OCI-LY3 (cell line): ENCODE data around the gene KLHDC8B.

Experiments
- H2AFZ ChIP-seq: fragments of 200-600, 300-600 bp; shearing (Covaris generic); 2 replicates; pipeline ENCODE4 v1.6.0; 2014; ENCODE audit warnings: antibody characterized with exemption, low read depth, low read length
- H3K27ac ChIP-seq: fragments of 200-600, 300-600 bp; sonication (generic); 2 replicates; pipeline ENCODE4 v1.5.1; 2014; ENCODE audit warnings: mild to moderate bottlenecking, low read length, moderate library complexity, mixed read lengths
- H3K27me3 ChIP-seq: fragments of 200-600, 300-600 bp; sonication (generic); 2 replicates; pipeline ENCODE4 v1.6.1; 2014; ENCODE audit warnings: low read depth, low read length, mixed read lengths
- H3K36me3 ChIP-seq: fragments of 200-600, 300-600 bp; sonication (generic); replicated peaks from 2 replicates; pipeline ENCODE3; 2014; ENCODE audit warnings: low read depth, low read length, mixed read lengths
- H3K4me1 ChIP-seq: fragments of 300-600, 200-600 bp; sonication (generic); 2 replicates; pipeline ENCODE4 v1.6.1; 2014; ENCODE audit warnings: low read length, mixed read lengths
- H3K4me2 ChIP-seq: fragments of 200-600, 300-600 bp; sonication (generic); 2 replicates; pipeline ENCODE4 v1.6.1; 2014; ENCODE audit warnings: low read length, mixed read lengths
- H3K4me3 ChIP-seq: fragments of 300-600, 200-600 bp; sonication (generic); 2 replicates; pipeline ENCODE4 v1.5.1; 2014; ENCODE audit warnings: antibody characterized with exemption, mild to moderate bottlenecking, low read length, moderate library complexity
- H3K79me2 ChIP-seq: fragments of 300-600, 200-600 bp; shearing (Covaris generic); 2 replicates; pipeline ENCODE4 v1.6.1; 2014; ENCODE audit warnings: mild to moderate bottlenecking, low read length, mixed read lengths
- H3K9ac ChIP-seq: fragments of 300-600, 200-600 bp; shearing (Covaris generic); 2 replicates; pipeline ENCODE4 v1.6.0; 2014; ENCODE audit warnings: mild to moderate bottlenecking, low read length, moderate library complexity
- H3K9me3 ChIP-seq: fragments of 200-600, 300-600 bp; shearing (Covaris generic); 2 replicates; pipeline ENCODE4 v1.6.1; 2014; ENCODE audit warnings: low read length, mixed read lengths; ENCODE audit not compliant: insufficient read depth
- H4K20me1 ChIP-seq: fragments of 200-600, 300-600 bp; sonication (generic); 2 replicates; pipeline ENCODE4 v1.6.1; 2016; ENCODE audit warnings: low read length, mixed read lengths; ENCODE audit not compliant: insufficient read depth
- CTCF ChIP-seq: fragments of 200-600, 300-600 bp; sonication (generic); IDR thresholded peaks from 2 replicates; pipeline ENCODE4 v1.5.1; 2014; ENCODE audit warnings: antibody characterized with exemption, low read length, low read depth
- EZH2phosphoT487 ChIP-seq: fragments of 200-600 bp; shearing (Covaris generic); IDR thresholded peaks from 2 replicates; pipeline ENCODE4 v1.6.1; 2018; ENCODE audit warnings: antibody characterized with exemption, mixed run types, low read depth

KLHDC8B gene

GRCh38 chr3:49131576-49131975 lies 39.8 kb upstream of the KLHDC8B start:
- Histone ChIP-seq H3K27ac (no peak overlapping the region), H4K20me1 (no peaks in the 10 kb centered on the region)

GRCh38 chr3:49132073-49132436 lies 39.3 kb upstream of the KLHDC8B start:
- Histone ChIP-seq H2AFZ (no peak overlapping the region), H3K9ac (no peak overlapping the region), H3K4me3 (no peak overlapping the region), H3K9me3 (no peaks in the 10 kb centered on the region), H3K27ac (no peak overlapping the region), H4K20me1 (no peaks in the 10 kb centered on the region), H3K4me2 (no peak overlapping the region), H3K27me3 (no peaks in the 10 kb centered on the region), H3K79me2 (no peaks in the 10 kb centered on the region), H3K4me1 (no peaks in the 10 kb centered on the region), H3K36me3 (no peaks in the 10 kb centered on the region)
- TF ChIP-seq EZH2phosphoT487, result no peak
- TF ChIP-seq CTCF, result no peak

More at GRCh38 chr3:49131576-49131975, 39.8 kb upstream of the KLHDC8B start:
- Histone ChIP-seq H3K9ac (no peak overlapping the region), H3K9me3 (no peaks in the 10 kb centered on the region), H3K4me1 (no peaks in the 10 kb centered on the region), H3K79me2 (no peaks in the 10 kb centered on the region), H3K4me3 (no peak overlapping the region), H3K4me2 (no peak overlapping the region), H3K27me3 (no peaks in the 10 kb centered on the region), H2AFZ (no peak overlapping the region), H3K36me3 (no peaks in the 10 kb centered on the region)
- TF ChIP-seq EZH2phosphoT487 (no peak), CTCF (no peak)

GRCh38 chr3:49132437-49133225 lies 38.8 kb upstream of the KLHDC8B start, which contains the start of gene LAMB2:
LAMB2 (minus strand) TSS chr3:49133050; CDS start chr3:49132867, 183 bp downstream.
- TF ChIP-seq EZH2phosphoT487, result no peak
- no peak for TF ChIP-seq CTCF
- Histone ChIP-seq H3K9me3 (no peaks in the 10 kb centered on the region), H3K4me1 (no peaks in the 10 kb centered on the region), H3K4me3 (no peak within 1 kb of the TSS), H3K27me3 (peaks cover 1% of the 10 kb centered on the region; the same call in 1 of the 2 replicates), H3K4me2 (no peak within 1 kb of the TSS), H2AFZ (no peak within 1 kb of the TSS), H3K36me3 (no peaks in the 10 kb centered on the region), H3K79me2 (no peaks in the 10 kb centered on the region), H3K9ac (no peak within 1 kb of the TSS), H3K27ac (no peak within 1 kb of the TSS), H4K20me1 (no peaks in the 10 kb centered on the region)

- H3K27me3 ChIP-seq, result peaks cover 4% of the 10 kb centered on the region; the same call in 1 of the 2 replicates
- no peaks in the 10 kb centered on the region for H3K79me2 ChIP-seq
- no peak overlapping the region for H2AFZ ChIP-seq
- no peak overlapping the region for H3K4me3 ChIP-seq
- no peak for TF ChIP-seq CTCF
- no peaks in the 10 kb centered on the region for H4K20me1 ChIP-seq
- no peaks in the 10 kb centered on the region for H3K36me3 ChIP-seq
- H3K9me3 ChIP-seq, result no peaks in the 10 kb centered on the region
- H3K9ac ChIP-seq, result no peak overlapping the region
- H3K27ac ChIP-seq, result no peak overlapping the region
- no peak overlapping the region for H3K4me2 ChIP-seq
- H3K4me1 ChIP-seq, result no peaks in the 10 kb centered on the region
These were observed 38.0 kb upstream of the KLHDC8B start for GRCh38 chr3:49133226-49133951.
